HG02970 (cell line): ENCODE results near the gene RSPH6A.
"Not testable (repeated sequence)": the region's sequence is repeated elsewhere in the genome, so short reads cannot be mapped to it uniquely, and the experiment has no call there.

Source experiments
- ATAC-seq: cut with Tn5 transposase; IDR thresholded peaks from one replicate; pipeline ENCODE4 v1.9.1; 2021; ENCODE audit warnings: mild to moderate bottlenecking, moderate library complexity, moderate number of reproducible peaks; ENCODE audit not compliant: unreplicated experiment, low FRiP score

Gene RSPH6A

DNA sequence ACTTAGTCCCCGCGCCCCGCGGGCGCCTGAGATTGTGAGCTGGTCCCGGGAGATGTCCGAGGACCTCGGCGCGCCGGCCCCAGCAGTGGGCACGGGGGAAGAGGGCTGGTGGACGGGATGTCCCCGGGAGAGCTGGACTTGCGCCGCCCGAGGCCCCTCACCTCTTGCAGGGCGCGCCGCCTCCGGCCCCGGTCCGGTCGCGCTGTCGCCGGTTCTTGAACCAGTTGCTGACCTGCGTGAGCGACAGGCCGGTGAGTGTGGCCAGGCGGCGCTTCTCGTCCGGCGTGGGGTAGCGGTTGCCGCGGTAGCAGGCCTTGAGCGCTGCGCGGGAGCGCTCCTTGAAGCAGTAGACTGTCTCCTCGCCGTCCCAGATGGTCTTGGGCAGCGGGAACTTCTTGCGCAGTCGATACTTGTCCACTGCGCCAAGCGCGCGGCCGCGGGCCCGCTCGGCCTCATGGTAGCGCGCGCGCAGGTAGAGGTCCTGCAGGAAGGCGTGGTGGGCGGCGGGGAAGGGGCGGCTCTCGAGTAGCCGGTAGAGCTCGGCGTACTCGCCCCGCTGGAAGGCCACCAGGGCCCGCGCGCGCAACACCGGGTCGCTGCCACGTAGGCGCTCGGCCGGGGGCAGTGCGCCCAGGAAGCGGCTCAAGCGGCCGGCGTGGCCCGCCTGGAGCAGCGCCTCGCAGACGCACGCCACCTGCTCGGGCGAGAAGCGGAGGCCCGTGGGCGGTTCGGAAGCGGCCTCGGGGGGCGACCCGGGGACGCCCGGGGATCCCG lies 47.0 kb downstream of the RSPH6A start:
- no peak for ATAC-seq

DNA sequence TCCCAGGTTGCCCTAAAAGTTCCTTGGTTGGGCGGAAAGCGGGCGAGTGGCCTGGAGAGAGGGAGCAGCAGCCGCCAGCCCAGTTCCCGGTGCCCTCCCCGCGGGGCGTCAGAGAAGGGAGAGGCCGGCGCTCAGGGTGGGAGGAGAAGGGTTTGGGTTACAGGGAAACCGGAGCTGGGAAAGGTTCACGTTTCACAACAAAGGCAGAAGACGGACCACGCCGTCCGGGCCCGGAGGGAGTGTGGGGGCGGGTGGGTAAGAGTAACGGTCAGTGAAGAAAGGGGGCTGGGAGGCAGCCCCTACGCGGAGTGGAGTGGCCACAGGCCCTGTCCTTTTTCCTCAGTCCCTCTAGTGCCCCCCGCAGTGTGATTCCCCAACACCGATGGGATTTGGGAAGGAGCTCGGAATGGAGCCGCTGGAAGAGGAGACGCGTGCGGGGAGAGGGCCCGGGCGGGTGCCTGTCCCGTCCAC lies 47.7 kb downstream of the RSPH6A start:
- ATAC-seq = no peak

DNA sequence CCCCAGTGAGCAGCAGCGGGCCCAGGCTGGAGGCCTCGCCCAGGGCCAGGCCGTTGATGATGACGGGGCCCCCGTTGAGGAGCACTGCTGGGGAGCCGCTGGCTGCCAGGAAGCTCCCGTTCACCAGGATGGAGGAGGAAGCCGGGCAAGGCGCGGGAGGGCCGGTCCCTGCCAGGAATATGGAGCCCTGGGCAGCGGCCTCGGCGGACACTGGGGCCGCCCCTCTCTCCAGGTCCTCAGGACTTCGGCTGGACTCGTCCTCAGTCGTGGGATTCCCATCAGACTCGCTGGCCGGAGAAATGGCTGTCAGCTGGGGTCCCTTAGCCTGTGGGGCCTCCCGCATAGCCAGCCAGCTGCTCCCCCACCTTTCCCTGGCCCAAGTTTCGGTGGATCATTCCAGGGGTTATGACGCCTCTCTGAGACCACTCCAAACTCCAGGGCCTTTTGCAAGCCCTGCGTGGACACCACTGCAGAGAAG lies 48.2 kb downstream of the RSPH6A start:
- no peak for ATAC-seq

DNA sequence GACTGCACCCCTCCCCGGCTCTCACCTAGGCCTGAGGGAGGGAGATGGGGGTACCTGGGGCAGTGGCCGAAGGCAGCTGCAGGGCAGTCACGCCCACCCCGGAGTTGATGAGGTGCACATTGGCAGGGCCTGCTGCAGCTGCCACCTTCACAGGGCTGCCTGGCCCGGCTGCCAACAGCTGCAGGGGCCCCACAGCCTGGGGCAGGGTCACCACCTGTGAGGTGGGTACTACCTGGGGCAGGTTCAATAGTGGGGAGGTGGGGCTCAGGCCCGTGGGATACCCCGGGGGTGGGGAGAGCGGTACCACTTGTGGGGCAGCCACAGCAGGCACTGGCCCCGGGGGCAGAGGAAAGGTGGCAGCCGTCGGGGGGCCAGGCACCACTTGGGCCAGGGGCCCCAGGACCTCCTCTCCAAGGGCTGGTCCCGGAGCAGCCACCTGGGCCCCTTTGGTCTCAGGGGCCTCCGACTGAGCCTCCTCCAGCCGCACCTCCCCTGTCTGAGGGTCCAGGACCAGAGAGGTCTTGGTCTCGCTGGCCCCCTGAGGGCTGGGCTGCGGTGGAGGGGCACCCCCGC lies 48.7 kb downstream of the RSPH6A start:
- no peak for ATAC-seq

DNA sequence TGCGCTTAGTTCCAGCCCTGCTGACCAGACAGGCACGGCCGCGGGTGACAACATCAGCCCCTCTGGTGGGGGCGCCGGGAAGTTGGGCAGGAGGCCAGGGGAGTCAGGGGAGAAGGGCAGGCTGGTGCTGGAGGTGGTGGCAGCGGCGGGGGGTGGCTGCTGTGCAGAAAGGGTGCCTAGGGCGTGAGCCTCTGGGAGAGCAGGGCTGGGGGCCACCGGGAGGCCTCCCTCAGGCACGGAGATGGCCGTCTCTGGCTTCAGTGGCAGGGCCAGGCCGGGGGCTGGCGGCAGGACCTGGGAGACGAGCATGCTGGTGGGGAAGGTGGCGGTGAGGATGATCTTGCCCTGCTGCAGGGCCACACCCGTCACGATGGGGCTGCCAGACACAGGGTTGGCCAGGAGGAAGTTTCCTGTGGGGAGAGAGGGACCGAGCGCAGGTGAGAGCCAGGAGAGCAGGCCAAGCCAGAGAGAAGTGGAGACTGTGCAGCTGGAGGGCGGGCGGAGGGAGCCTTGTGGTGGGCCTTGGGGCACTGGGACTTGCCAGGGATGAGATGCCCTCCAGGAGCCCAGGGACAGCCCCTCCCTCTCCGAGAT lies 49.3 kb downstream of the RSPH6A start:
- no peak for ATAC-seq

DNA sequence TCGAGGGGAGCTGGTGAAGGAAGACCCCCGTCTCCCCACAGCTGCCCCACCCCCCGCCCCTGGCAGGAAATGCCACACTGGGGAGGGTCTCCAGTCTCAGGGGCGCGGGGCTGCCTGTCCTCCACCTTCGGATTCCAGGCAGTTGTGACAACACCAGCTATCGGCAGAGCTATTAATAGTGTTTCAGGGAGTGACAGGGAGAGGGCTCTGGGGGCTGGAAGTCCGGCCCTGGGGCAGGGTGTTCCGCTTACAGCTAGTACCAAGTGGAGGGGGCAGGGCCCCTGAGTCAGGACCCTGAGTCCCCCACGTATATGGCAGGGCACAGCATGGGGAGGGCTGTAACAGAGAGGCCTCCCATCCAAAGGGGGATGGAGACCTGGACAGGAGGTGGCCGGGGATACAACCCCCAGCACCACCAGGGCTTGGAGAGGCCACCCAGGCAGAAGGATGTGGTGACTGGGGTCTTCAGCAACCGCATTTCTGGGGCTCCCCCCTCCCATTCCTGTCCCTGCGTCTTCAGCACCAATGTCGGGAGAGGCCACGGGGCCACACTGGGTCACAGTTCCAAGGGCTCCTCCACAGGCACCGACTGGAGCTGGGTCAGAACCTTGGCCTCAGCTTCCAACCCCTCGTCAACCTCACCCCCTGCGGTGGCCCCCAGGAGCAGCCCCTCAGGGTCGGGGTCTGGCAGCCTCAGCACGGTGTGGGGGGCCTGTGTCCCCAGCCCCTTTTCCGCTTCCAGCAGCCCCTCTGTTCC lies 50.0 kb downstream of the RSPH6A start:
- ATAC-seq = no peak

DNA sequence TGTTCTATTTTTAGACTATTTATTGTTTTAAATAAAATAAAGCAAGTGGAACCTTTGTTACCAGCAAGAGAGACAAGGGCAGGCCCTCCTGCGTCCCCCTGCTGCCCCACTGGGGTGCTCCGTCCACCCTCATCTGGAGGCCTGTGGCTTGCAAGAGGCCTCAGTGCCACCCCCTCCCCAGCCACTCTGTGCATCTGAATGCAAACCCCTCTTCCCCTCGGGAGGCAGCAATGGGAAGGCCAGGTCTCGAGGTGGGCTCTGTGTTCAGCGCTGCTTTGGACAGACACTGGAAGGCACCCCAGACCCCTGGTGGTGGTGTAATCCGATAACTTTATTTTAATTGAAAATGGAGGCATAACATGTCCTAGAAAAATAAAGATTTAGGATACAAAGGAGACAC lies 50.6 kb downstream of the RSPH6A start:
- ATAC-seq = no peak

DNA sequence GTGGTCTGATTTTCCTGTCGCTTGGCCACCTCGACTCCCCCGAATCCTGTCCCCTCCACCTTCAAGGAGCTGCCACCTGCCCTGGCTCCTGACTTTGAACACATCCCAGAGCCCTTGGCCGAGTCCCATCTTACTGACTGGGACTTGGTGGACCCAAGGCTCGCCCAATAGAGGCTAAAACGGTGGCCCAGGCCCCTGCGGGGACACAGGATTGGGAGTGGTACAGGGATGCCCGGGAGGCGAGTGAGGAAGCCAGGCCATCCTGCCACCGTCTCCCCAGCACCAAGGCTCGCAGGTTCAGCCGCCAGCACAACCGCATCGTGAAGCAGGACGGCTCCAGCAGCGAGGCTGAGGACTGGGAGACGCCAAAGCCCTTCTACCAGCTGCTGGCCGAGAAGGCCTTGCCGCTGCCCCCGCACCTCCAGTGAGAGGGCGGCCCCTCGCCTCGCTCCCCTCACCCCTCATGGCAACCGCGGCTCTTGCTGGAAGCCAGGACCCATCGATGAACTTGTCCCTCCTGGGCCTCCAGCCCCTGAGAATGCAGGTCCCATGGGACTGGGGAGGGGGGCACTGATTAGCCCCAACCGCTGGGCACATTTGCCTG lies 51.3 kb downstream of the RSPH6A start:
- no peak for ATAC-seq

DNA sequence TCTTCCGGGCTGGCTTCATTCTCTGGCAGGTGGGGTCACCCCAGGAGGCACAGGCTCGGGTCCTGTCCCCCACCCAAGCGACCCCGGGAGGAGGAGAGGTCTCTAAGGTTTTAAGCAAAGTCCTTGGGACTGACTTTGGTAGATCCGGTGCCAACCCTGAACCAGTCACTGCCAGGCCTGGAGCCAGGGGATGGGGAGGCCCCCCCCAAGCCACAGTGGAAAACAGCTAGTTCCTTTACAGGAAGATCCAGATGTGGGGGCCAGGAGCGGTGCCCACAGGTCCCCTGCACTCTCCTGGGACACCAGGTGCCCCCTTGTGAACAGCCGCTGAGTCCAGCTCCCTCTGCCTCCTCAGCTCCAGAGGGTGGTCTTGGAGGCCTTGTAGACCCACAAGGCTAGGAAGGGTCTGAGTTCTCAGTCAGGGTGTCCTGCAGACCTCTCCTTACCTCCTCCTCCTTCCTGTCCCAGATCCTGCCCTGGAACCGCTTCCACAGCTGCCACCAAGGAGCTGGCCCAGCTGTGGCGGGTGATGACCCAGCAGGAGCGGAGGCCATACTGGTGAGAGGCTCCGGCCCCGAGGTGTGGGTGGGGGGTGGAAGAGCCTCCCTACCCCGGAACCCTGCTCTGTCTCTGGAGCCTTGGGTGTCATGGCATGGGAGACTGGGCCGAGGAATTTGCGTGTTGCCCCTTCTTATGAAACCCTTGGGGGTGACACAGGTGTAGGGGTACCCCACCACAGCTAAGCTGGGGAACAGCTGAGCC lies 52.1 kb downstream of the RSPH6A start:
- no peak for ATAC-seq

DNA sequence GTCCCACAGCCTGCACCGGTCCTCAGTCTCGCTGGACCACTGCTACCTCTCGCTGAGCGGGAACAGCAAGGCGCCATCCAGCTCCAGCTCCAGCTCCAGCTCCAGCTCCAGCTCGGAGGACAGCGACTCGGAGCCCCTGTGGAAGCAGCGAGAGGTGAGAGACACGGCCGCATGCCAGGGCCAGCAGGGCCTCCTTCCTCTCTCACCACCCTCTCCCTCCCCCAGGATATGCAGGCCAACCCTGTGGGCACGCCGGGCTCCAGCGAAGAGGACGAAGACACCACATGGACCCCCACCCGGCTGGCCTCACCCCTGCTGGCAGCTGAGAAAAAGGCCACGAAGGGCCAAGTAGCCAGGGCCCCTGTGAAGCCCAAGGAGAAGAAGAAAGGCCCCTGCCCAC lies 53.4 kb downstream of the RSPH6A start:
- ATAC-seq = no peak

DNA sequence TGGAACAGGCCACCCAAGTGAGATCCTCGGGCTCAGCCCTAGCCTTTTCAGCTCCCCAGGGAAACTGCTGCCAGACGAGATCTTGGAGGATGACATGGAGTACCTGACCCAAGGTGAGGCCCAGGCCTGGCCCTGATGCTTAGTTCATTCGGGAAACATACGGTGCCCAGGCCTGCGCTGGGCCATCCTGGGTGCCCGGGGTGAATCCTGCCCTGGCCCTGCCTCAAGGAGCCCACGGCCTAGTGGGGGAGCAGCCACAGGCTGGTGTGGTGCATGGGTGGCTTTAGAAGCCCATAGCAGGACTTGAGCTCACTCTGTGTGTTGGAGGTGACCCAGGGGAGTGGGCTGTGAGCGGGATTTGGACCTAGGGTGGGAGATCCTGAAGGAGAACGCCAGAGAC lies 56.2 kb downstream of the RSPH6A start:
- no peak for ATAC-seq

DNA sequence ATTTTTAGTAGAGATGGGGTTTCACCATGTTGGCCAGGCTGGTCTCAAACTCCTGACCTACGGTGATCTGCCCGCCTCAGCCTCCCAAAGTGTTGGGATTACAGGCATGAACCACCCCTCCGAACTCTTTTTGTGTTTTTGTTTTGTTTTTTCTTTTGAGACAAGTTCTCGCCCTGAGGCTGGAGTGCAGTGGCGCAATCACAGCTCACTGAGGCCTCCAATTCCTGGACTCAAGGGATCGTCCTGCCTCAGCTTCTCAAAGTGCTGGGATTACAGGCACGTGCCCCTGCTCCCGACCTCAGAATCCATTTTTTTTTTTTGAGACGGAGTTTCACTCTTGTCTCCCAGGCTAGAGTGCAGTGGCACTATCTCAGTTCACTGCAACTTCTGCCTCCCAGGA lies 57.4 kb downstream of the RSPH6A start:
- ATAC-seq = no peak

DNA sequence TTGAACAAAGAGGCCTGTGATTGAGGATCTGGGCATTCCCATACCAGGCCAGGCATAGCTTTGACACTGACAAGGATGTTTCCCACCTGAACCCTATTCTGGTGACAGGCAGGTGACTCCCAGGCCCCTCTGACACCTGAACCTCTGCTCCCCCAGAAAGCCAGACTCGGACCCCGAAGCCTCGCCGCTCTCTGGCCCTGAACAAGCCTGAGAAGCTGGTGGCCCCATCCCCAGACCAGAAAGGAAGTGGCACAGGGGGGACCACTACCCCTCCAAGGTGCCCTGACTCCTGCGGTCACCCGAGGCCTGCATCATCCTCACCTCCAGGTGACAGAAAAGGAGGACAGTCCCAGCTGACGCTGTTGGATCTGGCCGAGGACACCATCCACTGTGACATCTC lies 60.8 kb downstream of the RSPH6A start:
- ATAC-seq = no peak

DNA sequence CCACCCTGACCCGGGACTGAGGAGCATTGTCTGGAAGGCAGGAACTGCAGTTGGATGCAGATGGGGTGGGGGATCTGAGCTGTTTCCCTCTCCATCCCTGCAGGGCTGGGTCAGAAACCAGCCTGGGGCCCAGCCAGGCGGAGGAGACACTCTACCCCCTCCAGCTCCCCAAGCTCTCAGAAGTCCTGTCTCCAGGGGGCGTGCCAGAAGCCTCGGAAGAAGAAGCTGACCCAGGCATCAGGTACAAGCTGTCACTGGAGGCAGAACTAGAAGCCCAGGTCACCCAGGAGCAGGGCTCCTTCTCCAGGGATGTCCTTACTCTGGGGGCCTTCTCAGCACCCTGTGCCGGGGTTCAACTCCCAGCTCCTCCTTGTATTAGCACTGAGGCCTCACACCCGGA lies 61.6 kb downstream of the RSPH6A start:
- no peak for ATAC-seq

DNA sequence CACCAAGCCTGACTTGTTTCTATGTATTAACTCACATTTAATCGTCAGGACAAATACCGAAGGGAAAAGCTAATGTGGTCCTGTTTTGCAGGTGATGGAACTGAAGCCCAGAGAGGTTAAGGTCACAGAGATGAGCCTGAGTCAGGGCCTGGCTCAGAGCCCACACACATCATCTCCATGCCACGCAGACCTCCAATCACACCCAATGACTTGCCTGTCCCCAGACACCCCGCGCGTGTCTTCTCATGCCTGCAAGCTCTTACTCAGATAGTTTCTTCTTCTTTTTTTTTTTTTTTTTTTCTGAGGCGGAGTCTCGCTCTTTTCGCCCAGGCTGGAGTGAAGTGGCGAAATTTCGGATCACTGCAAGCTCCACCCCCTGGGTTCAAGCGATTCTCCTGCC lies 62.5 kb downstream of the RSPH6A start:
- ATAC-seq = no peak

DNA sequence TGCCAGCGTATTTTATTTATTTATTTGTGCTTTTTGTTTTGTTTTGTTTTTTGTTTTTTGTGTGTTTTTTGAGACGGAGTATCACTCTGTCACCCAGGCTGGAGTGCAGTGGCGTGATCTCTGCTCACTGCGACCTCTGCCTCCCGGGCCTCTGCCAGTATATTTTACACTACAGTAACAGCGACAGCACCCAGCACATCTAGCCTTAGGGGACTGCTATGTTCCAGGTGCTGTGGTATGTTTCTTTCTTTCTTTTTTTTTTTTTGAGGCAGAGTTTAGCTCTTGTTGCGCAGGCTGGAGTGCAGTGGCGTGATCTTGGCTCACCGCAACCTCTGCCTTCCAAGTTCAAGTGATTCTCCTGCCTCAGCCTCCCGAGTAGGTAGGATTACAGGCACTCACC lies 63.6 kb downstream of the RSPH6A start:
- not testable (repeated sequence) for ATAC-seq

DNA sequence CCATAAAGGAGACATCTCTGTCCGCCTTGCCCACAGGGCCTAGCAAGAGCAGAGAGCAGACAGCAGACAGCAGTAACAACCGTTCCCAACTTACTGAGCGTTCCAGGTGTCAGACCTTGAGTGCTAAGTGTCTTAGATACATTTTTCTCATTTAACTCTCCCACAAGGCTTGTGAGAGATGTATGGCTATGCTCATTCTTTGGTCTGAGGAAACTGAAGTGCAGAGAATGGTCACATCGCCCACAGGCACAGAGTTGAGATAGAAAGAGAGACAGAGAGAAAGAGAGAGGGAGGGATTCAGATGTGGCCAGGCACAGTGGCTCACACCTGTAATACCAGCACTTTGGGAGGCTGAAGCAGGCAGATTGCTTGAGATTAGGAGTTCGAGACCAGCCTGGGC lies 67.6 kb downstream of the RSPH6A start:
- no peak for ATAC-seq

DNA sequence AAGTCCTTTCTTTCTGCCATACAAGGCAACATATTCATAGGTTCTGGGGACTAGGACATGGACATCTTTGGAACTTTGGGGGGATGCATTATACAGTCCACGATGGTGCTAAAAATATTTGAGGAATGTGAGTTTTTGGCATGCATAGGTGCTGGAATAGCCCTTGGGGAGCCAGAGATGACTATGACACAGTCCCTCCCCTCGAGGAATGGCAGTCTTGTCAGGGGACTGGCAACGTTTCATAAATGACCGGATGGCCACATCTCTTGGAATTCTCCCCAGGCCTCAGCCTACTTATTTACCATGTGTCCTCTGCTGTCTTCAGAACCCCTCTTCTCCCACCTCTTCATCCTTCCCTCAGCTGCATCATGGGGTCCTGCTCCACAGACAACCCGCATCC lies 68.2 kb downstream of the RSPH6A start:
- ATAC-seq = no peak
